ENCODE results near the gene RNF166. TPM values are rescaled to one million over a fixed set of nuclear protein-coding genes. Genes with fewer than 3 reads are reported as not detected.

RNF166 gene
- total RNA-seq, 1 donor from 2014 or later, result 26.5 TPM

- TF ChIP-seq CTCF (IDR thresholded peaks at IDR 0.05; ENCODE audit: partially characterized antibody, unreplicated experiment), result no peak
- Mint-ChIP-seq H3K36me3 (ENCODE audit: unreplicated experiment) (no peaks in the 10 kb centered on the region), H3K4me3 (ENCODE audit: unreplicated experiment) (no peak overlapping the region), H3K27me3 (ENCODE audit: unreplicated experiment) (peaks cover 15% of the 10 kb centered on the region), H3K9me3 (ENCODE audit: unreplicated experiment) (peaks cover 10% of the 10 kb centered on the region), H3K4me1 (ENCODE audit: low read depth, unreplicated experiment) (peaks cover 13% of the 10 kb centered on the region), H3K27ac (ENCODE audit: unreplicated experiment) (no peak overlapping the region)
- no peak for DNase-seq
Observed at GRCh38 chr16:88732961-88733294, 26.7 kb upstream of the RNF166 start.

- Mint-ChIP-seq H3K4me1 (ENCODE audit: low read depth, unreplicated experiment) (peaks cover 17% of the 10 kb centered on the region), H3K4me3 (ENCODE audit: unreplicated experiment) (no peak overlapping the region)
Observed at GRCh38 chr16:88732172-88732960, 26.2 kb upstream of the RNF166 start.

DNA sequence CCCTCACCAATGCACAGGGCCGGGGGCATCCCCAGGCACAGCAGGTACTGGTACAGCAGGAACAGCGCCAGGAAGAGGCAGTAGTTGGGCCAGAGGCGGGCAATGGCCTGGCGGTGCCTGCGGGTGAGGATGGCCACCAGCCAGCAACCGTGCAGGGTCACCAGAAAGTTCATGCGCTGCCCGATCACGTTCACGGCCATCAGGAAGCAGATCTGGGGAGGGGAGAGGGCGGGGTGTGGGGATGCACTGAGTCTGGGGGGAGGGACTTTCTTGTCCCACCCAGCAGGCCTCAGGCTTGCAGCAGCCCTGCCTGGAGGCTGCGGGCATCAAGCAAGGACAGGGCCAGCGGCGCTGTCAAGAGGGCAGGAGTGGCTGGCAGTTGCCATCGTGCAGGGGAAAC lies 25.5 kb upstream of the RNF166 start:
- no peak for TF ChIP-seq CTCF (IDR thresholded peaks at IDR 0.05; ENCODE audit: partially characterized antibody, unreplicated experiment)

More at GRCh38 chr16:88732172-88732960, 26.2 kb upstream of the RNF166 start:
- DNase-seq, result no peak
- peaks cover 20% of the 10 kb centered on the region for H3K27me3 Mint-ChIP-seq (ENCODE audit: unreplicated experiment)
- no peaks in the 10 kb centered on the region for H3K36me3 Mint-ChIP-seq (ENCODE audit: unreplicated experiment)
- no peak overlapping the region for H3K27ac Mint-ChIP-seq (ENCODE audit: unreplicated experiment)
- H3K9me3 Mint-ChIP-seq (ENCODE audit: unreplicated experiment), result peaks cover 14% of the 10 kb centered on the region
- TF ChIP-seq CTCF (IDR thresholded peaks at IDR 0.05; ENCODE audit: partially characterized antibody, unreplicated experiment), result no peak

GRCh38 chr16:88730632-88731607 lies 24.7 kb upstream of the RNF166 start:
- Mint-ChIP-seq H3K27me3 (ENCODE audit: unreplicated experiment) (peaks cover 20% of the 10 kb centered on the region), H3K9me3 (ENCODE audit: unreplicated experiment) (peaks cover 14% of the 10 kb centered on the region), H3K4me3 (ENCODE audit: unreplicated experiment) (peak overlapping the region; percentile 76), H3K36me3 (ENCODE audit: unreplicated experiment) (no peaks in the 10 kb centered on the region), H3K27ac (ENCODE audit: unreplicated experiment) (peak overlapping the region; percentile 96), H3K4me1 (ENCODE audit: low read depth, unreplicated experiment) (peaks cover 17% of the 10 kb centered on the region)
- TF ChIP-seq CTCF (IDR thresholded peaks at IDR 0.05; ENCODE audit: partially characterized antibody, unreplicated experiment), result no peak
- DNase-seq, result peak; percentile 53

More for the DNA sequence above, 25.5 kb upstream of the RNF166 start:
- Mint-ChIP-seq H3K27me3 (ENCODE audit: unreplicated experiment) (peaks cover 20% of the 10 kb centered on the region), H3K27ac (ENCODE audit: unreplicated experiment) (peak overlapping the region; percentile 96), H3K9me3 (ENCODE audit: unreplicated experiment) (peaks cover 14% of the 10 kb centered on the region), H3K36me3 (ENCODE audit: unreplicated experiment) (no peaks in the 10 kb centered on the region), H3K4me1 (ENCODE audit: low read depth, unreplicated experiment) (peaks cover 17% of the 10 kb centered on the region), H3K4me3 (ENCODE audit: unreplicated experiment) (no peak overlapping the region)
- DNase-seq, result peak; percentile 62
